Nucleus accumbens (tissue), 56 donors: ENCODE data around the gene PRUNE2.

Source experiments
- DNase-seq, 56 donors: peaks; one replicate each; lab custom pipeline; 2025; lab: John Stamatoyannopoulos, UW

PRUNE2 gene

DNA sequence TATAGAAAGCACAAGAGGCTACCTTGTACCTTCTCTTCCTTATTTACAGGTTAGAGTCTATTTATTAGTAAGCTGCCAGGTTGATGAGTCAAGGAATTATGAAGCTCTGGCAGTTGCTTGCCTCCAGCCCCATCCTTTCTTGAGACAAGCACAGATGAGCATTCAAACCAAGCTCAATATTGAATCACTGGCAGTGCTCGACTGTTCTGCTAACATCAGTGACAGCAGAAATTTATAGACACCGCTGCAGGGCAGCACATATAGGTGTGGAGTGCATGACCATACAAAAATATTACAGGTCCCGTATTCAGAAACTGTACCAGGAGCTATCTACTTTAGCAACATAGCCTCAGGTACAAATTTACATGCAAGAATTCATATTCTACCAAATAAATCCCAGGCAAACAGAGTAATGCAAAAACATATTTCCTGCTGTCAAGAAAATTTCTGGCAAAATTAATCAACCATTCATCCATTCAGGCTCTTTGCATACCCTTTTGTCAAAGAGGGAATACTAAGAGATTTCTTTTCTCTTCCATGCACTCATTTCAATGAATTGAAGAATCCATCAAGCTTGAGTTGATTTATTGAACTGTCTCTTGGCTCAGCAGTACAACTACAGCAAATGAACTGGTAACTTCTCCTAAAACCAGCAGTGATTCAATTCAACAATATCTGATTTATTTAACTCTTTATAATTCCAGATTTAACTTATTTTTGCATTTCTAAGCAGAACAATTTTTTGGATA, 168.6 kb downstream of the PRUNE2 start:
- no peak for DNase-seq

DNA sequence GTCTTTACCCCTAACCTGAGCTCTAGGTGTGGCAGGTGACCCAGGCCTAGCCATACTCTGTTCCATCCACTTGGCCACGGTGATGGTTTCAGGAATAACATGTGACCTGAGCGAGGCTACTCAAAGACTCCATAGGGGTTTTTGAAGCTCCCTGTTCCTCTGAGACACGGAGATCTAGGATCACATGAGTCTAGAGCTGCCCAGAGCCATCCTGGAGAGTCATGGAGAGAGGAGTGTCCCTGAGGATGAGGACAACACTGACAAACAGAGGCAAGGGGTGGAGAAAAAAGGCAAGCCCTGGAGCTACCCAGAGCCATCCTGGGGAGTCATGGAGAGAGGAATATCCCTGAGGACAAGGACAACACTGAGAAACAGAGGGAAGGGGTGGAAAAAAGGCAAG, 171.2 kb downstream of the PRUNE2 start:
- DNase-seq: no peak

DNA sequence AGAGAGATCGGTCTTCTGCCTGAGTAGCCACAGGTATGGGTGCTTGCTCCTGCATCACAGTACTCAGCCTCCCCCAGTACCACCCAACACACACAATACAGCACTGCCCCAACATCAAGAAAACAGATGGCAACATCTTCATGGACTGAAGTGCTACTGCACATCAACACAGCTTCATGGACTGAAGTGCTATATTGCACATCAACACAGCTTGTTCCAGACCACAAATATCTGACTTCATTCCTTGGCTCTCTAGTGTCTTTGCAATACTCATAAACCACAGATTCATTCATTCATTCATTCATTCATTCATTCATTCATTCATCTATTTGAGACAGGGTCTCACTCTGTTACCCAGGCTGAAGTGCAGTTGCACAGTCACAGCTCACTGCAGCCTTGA, 172.8 kb downstream of the PRUNE2 start:
- DNase-seq: no peak

DNA sequence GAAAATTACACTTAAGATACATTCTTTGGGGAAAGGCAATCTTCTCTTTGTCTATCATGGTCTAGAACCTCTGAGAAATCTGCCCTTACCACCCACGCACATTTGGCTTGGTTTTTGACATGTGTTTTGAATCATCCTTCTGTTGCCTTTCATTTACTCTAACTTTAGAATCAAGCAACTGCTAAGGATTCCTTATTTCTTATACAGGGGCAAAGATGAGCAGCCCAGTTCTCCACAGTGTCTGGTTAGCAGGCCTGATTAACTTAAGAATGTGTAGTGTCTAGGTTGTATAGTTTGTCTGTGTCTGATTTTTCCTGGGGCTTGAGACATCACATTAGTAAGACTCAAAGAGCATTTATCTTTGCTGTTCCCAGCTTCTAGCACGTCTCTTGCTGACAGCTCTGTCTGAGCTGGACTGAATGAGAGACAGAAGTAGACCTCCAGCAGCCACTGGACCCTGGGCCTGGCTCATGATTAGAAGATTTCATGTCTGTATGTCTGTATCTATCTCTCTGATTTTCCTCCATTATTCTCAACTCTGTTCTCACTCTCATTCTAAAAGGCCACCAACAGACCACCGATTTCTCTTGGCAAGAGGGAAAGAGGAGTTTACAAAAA, 173.5 kb downstream of the PRUNE2 start:
- no peak for DNase-seq

DNA sequence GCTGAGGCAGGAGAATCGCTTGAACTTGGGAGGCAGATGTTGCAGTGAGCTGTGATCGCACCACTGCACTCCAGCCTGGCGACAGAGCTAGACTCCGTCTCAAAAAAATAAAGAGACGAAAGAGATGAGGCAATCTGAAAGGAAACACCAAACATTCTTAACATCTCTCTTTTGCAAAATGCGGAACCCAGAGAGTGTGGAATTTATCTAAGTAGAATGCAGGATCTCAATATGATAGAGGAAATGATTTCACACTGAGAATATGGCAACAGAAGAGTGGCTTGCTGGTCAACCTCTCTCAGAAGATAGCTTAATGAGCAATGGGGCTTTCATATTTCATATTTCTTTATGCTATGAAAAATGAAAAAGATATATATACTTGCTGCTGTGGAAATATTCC, 175.1 kb downstream of the PRUNE2 start:
- DNase-seq: no peak

DNA sequence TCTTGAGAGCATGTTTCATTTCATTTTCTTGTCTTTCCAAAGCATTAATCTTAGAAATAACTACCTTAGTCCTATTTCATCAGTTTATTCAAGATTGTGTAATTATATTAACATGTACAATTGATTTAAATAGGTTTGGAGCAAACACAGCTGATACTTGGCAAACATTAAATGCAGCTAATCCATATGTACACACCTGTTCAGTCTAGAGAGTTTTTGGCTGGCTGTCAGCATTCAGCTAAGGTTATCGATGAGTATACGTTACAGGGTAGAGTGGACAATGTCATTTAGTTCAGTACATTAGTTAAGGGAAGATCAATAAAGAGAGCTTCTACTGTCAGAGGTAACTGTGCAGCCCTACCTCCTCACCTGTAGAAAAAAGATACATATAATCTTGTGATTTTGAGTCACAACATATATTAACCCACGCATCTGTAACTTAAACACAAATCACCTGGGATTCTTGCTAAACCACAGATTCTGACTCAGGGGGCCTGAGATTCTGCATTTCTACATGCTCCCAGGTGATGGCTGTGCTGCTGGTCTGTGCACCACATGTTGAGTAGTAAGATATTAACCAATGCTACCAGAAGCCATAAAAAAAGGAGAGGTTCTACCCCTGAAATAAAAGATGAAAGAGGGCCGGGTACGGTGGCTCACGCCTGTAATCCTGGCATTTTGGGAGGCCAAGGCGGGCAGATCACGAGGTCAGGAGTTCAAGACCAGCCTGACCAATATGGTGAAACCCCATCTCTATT, 175.8 kb downstream of the PRUNE2 start:
- DNase-seq: no peak

DNA sequence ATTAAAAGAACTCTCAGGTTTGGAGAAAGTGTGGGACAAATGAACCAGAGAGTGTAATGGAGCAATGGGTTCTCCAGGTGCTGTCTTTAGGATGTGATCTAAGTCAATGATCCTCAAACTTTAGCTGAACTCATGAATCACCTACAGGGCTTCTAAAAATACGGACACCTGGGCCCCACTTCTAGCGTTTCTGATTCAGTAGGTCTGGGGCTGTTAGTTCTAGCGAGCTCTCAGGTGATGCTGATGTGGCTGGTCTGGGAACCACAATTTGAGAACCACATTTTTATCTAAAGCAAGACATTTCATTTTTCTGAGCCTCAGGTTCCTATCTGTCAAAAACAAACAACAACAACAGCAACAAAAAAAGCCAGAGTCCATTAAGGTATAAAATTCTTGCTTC, 176.8 kb downstream of the PRUNE2 start:
- DNase-seq: no peak

DNA sequence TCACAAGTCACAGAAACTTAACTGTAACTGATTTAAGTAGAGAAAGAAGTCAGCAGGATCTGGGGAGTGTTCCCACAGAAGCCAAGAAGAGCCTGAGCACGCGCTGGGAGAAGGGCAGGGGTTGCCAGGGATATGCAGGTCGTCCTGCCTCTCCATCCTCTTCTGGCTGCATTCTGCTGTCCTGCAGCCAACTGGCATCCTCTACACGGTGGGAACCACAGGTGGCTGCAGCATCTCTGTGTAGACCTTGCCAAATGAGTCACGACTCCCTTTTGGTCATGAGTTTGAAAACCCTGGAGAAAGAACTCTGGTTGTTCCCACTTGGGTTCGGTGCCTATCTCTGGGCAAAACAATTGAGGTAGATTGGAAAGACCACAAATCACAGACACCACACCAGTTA, 180.0 kb downstream of the PRUNE2 start:
- no peak for DNase-seq

DNA sequence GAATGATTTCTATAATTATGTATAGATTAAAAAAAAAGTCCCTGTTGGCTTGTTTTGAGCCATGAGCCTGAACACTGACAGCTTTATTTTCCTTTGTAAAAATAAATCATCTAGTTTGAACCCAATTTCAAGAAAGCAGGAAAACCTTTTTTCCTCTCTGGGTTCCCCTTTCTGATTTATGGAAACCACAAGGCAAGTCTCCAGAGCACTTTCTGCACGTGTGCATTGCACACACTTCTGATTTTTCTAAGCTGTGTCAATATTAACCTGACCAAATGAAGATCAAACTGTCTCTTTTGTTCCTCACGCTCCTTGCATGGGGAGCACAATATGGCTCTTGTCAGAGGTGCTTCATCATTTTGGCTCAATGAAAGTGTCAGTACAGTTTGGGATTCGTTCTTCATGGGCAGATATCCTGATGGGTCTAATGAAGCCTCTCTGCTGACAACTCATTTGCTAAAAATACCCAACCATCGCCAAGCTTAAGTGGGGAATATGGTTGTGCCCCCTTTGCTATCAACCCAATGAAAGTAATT, 180.8 kb downstream of the PRUNE2 start:
- DNase-seq: no peak

DNA sequence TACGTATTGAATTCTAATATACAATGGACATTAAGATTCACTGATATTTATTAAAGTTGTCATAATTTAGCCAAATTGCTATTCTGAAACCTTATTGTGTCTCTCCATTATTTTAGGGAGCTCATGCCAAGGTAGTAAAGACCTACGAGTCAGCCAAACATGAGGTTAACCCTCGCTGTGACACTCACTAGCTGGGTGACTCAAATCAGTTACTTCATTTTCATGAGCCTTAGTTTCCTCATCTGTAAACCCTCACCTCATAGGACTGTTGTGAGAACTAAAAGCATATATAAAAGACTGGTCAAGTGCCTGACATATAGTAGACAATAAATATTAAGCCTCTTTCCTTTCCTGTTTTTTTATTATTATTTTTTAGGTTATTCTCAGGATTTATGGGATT, 185.7 kb downstream of the PRUNE2 start:
- no peak for DNase-seq

DNA sequence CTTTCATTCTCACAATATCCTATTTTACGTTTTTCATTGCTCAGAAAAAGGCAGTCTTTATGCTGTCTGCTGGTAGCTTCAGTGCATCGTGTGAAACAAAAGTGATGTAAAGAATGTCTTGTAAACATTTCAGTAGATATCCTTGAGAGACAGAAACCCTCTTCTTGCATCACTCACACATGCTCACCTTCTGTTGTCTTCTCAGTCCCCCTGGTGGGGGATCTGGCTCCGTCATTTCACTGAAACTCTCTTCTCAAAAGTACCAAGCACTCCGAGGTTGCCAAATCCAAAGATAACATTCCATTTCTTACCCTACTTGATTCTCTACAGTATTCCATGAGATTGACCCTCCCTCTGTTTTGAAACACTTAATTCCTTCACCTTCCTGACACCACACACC, 187.7 kb downstream of the PRUNE2 start:
- DNase-seq: no peak

DNA sequence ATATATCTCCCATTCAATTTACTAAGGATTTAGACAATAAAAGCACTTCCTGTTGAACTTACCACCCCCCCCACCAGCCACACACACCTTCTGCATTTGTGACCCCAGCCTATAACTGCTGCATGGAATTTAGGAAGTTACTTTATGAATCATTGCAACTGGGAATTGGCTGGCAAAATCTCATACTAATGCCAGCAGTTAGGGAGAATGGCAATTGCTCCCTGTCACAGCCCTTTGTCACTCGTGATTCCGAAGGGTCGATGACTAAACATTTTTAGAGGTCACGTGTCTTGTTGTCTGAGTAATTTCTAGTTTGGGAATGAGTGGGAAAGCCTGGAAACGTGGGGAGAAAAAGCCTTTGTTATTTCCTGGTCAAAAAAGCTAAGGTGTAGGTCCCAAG, 188.3 kb downstream of the PRUNE2 start:
- DNase-seq: peak in 5 of 56 donors; percentile 5 to 60 (median 20)

DNA sequence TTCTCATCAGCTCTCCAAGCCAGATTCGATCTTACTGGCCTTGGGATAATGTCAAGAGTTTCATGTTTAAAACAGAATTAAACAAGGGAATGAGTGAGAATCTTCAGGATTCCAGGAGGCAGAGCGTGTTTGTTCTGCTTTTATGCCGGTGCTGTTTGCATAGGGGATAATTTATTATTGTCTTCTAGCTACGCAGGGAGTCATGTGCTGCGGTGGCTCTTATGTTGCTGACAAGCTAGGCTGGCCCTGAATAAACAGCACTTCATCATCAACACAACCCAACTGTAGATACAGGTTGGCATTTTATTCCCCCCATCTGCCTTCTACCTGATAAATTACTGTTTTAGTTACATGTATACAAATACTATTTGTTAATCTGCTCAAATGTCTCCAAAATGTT, 188.7 kb downstream of the PRUNE2 start:
- peak in 2 of 56 donors; percentile 10 to 28 for DNase-seq

DNA sequence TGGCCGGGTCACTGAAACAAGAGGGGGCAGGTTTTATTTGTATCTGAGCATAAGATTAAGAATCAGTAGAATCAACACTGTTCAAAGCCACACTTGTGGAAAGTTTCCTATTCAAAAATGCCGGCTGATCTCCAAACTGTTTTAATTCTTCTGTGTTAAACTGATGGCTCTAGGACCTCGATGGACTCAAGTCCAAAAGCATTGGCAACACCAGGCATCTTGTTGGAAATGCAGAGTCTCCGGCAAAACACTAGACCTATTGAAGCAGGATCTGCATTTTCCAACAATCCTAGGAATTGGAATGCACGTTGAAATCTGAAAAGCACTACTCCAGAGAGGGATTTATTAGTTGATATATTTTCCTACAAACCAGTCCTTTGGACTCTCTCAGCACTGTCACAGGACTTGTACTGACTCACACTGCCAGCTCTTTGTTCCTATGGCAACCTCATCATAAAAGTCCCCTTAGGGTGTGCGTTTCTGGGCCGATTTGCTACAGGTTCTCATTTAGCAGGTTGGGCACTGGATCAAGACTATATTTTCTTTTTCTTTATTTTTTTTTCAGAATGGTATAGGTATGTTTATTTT, 189.7 kb downstream of the PRUNE2 start:
- DNase-seq: peak in 10 of 56 donors; percentile 1 to 64 (median 14)

DNA sequence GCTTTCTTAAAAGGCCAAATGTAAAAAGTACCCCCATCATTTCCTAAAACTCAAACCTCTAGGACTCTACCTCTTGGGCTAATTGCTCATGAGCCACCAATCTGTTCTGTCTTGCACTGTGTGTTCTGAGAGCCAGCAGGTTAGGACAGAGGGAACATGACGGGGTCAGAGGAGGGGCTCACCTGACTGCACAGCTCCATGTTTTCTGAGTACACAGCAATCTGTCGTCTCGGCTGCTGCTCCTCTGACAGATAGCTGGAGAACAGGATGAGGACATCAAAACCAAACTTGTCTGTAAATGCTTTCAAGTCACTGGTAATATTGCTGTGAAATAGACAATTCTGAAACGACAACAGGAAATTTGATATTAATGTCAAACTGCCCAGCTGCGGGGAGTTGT, 192.5 kb downstream of the PRUNE2 start:
- no peak for DNase-seq

DNA sequence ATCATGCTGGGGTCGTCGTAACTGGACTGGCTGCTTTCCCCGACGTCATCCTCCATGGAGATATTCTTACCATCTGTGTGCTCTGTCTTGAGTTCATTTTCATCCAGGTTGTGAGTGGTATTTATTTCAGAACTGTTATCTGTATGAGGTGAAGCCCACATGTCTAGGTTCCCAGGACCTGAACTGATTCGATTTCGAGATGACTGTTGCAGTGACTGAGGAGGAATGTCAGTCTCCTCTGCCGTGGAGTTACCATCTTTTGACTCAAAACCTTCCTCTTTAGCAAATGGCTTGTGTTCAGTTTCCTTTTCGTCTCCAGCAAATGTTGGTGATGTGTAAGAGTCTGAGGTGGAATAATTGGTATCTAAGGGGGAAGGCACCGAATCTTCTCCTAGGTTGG, 196.9 kb downstream of the PRUNE2 start:
- no peak for DNase-seq

DNA sequence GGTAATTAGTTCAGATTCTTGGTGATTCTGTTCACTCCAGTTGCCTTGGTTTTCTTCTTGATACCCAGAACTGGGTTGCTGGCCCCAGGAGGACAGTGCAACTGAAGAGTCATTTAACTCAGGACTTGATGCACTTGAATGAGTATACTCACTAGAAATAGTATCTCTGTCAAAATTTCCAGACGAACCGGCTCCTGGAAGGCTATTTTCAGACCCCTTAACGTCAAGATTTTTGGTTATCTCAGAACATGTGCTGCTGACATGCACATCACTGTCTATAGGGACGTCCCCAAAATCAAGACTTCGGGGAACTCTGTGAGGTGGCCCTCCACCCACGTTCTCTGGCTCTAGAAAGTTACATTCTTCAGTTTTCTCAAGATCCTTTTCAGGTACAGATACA, 198.4 kb downstream of the PRUNE2 start:
- no peak for DNase-seq

DNA sequence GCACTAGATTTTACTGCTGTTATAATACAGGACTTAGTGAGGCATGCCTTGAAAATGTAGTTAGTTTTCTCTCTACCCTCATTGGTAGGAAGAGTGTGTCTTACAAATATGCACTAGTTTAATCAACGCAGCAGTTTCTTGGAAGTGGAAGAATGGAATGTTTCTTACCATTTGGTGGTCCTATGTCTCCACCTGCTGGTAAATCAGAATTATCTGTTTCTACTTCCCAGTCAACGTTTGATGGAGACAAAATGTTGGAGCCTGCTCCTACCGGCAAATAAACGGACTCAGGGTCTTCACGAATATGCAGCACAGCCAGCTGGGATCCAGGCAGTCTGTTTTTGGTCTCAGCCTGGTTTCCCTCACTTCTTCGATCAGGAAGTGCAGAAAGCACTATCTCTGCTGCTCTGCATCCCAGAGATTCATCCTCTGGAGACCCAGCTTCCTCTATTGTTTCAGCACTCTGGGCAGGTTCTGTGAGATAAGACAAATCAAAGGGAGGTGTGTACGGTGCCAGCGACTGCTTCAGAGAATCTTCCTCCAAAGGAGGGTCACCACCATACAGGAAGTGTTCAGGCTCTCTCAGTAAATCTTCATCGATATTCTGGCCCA, 201.2 kb downstream of the PRUNE2 start:
- DNase-seq: peak in 12 of 56 donors; percentile 4 to 33 (median 18)

DNA sequence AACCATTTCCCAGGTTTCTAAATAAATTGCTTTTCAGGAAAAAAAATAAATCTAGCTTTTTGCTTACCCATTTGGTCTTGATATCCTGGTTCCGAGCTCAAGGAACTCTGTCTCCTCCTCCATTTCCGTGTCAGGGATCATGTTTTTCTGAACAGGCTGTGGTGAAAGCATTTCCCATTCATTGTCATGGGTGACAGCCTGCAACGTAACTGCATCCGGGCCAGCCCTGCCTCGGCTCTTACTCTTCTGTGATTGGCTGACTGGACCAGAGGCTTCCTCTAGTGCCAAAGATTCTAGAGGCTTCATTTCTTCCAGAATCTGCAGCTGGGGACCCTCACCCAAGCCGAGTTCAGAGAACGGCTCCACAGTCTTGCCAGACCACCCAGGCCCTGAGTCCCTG, 202.6 kb downstream of the PRUNE2 start:
- DNase-seq: no peak

DNA sequence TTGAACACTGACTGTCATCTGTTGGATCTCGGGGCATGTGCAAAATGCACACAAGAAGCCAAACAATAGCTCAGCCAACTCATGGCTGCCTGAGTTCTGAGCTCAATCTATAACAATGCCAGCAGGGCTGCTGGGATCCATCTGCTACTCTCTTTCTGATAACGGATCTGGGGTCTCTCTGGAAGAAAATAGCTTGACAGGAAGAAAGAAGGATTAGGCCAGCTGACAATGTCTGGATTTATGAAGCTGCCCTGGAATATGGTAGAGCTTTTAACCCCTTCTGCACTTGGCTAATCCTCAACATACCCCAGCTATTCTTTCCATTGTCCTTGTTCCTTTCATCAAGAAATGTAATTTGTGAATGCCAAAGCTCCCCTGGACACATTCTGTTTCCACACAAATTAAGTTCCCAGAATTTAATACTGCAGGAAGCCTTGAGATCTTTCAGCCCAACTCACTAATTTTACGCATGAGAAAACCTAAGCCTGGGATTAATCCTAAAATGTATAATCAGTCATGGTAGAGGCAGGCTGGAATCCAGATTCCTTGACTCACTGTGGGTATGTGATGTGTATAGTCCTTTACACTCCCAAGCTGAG, 204.4 kb downstream of the PRUNE2 start:
- peak in 2 of 56 donors; percentile 7 to 17 for DNase-seq
